ENCODE measurements around the gene SLC30A5. TPM values are rescaled to one million over a fixed set of nuclear protein-coding genes. Genes with fewer than 3 reads are reported as not detected.

SLC30A5 gene
- total RNA-seq, 2 donors from 2014 or later = 72.2 to 79.3 TPM

DNA sequence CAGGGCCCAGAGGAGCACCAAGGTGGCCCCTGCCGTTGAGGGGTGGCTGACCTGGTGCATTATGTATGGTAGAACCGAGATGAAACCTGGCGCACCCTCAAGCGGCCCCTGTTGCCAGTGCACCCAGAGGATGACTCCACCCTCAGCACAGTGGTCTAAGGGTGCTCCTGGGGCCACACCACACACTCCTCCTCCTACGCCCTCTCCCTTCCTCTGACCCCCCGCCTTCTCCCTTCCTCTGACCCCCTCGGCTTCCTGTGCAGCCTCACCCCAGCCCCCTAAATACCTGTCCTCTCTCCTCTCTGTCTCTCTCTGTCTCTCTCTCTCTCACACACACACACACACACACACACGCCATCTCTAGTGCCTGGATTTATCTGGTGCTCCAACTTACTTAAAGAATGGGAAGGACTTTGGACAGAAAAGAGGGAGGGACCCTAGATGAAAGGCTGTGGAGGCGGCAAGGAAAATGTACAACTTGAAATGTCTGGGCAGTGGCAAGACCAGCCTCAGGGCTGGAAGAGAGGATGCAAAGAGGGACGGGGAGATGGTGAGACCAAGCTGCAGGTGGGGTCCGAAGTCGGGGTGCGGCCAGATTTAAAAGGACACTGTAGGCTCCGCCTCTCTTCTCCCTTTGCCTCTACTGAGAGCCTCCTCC, 18.2 kb upstream of the SLC30A5 start:
- no peak overlapping the region for H3K4me3 ChIP-seq
- DNase-seq (ENCODE audit: low spot score) = no peak
- no peaks in the 10 kb centered on the region for H3K4me1 ChIP-seq (replicated peaks)
- TF ChIP-seq, protein P1, sequence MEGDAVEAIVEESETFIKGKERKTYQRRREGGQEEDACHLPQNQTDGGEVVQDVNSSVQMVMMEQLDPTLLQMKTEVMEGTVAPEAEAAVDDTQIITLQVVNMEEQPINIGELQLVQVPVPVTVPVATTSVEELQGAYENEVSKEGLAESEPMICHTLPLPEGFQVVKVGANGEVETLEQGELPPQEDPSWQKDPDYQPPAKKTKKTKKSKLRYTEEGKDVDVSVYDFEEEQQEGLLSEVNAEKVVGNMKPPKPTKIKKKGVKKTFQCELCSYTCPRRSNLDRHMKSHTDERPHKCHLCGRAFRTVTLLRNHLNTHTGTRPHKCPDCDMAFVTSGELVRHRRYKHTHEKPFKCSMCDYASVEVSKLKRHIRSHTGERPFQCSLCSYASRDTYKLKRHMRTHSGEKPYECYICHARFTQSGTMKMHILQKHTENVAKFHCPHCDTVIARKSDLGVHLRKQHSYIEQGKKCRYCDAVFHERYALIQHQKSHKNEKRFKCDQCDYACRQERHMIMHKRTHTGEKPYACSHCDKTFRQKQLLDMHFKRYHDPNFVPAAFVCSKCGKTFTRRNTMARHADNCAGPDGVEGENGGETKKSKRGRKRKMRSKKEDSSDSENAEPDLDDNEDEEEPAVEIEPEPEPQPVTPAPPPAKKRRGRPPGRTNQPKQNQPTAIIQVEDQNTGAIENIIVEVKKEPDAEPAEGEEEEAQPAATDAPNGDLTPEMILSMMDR (IDR thresholded peaks at IDR 0.05) = no peak
- no peak for TF ChIP-seq POLR2A (IDR thresholded peaks at IDR 0.05)
- TF ChIP-seq POLR2AphosphoS5 (IDR thresholded peaks at IDR 0.05) = no peak
- H3K9me3 ChIP-seq = no peaks in the 10 kb centered on the region
- no peaks in the 10 kb centered on the region for H3K27me3 ChIP-seq (replicated peaks; ENCODE audit: insufficient read depth)
- H3K36me3 ChIP-seq = no peaks in the 10 kb centered on the region
- 89% methylated on average over 14 of the region's 14 CpGs for whole genome bisulfite sequencing
- no peak overlapping the region for H3K27ac ChIP-seq
- intact Hi-C loops (cut with DNase I) = no loop called here

DNA sequence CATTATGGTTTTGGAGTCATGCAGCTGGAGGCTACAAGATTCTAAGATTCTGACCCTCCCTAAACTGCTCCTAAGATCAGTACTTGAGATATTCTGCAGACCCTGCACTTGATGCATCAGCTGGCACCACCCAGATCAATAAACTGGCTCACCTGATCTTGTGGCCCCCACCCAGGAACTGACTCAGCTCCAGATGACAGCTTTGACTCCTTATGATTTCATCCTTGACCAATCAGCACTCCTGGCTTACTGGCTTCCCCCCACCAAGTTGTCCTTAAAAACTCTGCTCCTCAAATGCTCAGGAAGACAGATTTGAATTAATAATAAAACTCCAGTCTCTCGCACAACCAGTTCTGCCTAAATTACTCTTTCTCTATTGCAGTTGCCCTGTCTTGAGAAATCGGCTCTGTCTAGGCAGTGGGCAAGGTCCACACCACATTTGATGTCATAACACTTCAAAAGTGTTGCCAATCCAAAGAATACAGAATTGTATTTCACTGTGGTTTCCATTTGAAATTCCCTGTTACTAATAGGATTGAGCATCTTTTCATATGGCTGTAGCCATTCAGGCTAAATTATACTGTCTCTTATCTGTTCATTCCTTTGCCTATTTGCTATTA, 14.8 kb upstream of the SLC30A5 start:
- Histone ChIP-seq H3K4me1 (replicated peaks) (no peaks in the 10 kb centered on the region), H3K27me3 (replicated peaks; ENCODE audit: insufficient read depth) (no peaks in the 10 kb centered on the region), H3K4me3 (no peak overlapping the region), H3K36me3 (no peaks in the 10 kb centered on the region), H3K9me3 (no peaks in the 10 kb centered on the region), H3K27ac (no peak overlapping the region)
- intact Hi-C loops (cut with DNase I) = no loop called here
- TF ChIP-seq POLR2A (IDR thresholded peaks at IDR 0.05) (no peak), POLR2AphosphoS5 (IDR thresholded peaks at IDR 0.05) (no peak)
- TF ChIP-seq, protein P1 (IDR thresholded peaks at IDR 0.05) = no peak
- WGBS = 82% methylated on average over 2 of the region's 2 CpGs
- no peak for DNase-seq (ENCODE audit: low spot score)

DNA sequence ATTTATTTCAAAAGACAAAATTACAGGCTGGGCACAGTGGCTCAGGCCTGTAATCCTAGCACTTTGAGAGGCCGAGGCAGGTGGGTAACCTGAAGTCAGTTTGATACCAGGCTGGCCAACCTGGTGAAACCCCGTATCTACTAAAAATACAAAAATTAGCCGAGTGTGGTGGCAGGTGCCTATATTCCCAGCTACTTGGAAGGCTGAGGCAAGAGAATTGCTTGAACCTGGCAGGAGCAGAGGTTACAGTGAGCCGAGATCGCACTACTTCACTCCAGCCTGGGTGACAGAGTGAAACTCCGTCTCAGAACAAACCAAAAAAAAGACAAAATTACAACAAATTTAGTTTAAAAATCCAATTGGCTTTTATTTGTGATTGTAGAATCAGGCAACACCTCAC, 14.3 kb upstream of the SLC30A5 start:
- TF ChIP-seq POLR2AphosphoS5 (IDR thresholded peaks at IDR 0.05) = no peak
- no peak for TF ChIP-seq POLR2A (IDR thresholded peaks at IDR 0.05)
- TF ChIP-seq, protein P1 (IDR thresholded peaks at IDR 0.05) = no peak

DNA sequence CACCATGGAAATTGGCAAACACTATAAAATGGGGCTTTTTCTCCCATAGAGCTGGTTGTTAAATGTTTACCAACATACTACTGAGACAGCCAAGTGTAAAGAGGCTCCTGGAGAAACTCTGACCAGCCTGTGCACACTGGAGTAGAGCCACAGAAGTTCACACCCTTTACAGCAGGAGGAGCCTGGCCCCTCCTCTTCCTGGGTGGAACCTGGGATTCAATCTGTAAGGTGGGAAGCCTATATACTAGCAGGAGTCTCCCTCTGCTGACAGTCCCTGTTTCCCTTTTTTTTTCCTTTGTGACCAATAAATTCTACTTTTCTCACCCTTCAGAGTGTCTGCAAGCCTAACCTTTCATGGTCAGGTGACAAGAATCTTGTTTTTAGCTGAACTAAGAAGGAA, 10.4 kb upstream of the SLC30A5 start:
- intact Hi-C loops (cut with DNase I) = no loop called here
- H3K4me1 ChIP-seq (replicated peaks) = no peaks in the 10 kb centered on the region
- TF ChIP-seq POLR2A (IDR thresholded peaks at IDR 0.05) = no peak
- TF ChIP-seq POLR2AphosphoS5 (IDR thresholded peaks at IDR 0.05) = no peak
- TF ChIP-seq, protein P1 (IDR thresholded peaks at IDR 0.05) = no peak
- no peak overlapping the region for H3K27ac ChIP-seq
- DNase-seq (ENCODE audit: low spot score) = no peak
- H3K36me3 ChIP-seq = no peaks in the 10 kb centered on the region
- no peaks in the 10 kb centered on the region for H3K27me3 ChIP-seq (replicated peaks; ENCODE audit: insufficient read depth)
- H3K4me3 ChIP-seq = no peak overlapping the region
- H3K9me3 ChIP-seq = no peaks in the 10 kb centered on the region

More for the DNA sequence above, 14.3 kb upstream of the SLC30A5 start:
- 95% methylated on average over 6 of the region's 6 CpGs for WGBS
- Histone ChIP-seq H3K27me3 (replicated peaks; ENCODE audit: insufficient read depth) (no peaks in the 10 kb centered on the region), H3K4me1 (replicated peaks) (no peaks in the 10 kb centered on the region), H3K36me3 (no peaks in the 10 kb centered on the region), H3K27ac (no peak overlapping the region), H3K9me3 (no peaks in the 10 kb centered on the region), H3K4me3 (no peak overlapping the region)
- DNase-seq (ENCODE audit: low spot score) = no peak
- intact Hi-C loops (cut with DNase I) = no loop called here

DNA sequence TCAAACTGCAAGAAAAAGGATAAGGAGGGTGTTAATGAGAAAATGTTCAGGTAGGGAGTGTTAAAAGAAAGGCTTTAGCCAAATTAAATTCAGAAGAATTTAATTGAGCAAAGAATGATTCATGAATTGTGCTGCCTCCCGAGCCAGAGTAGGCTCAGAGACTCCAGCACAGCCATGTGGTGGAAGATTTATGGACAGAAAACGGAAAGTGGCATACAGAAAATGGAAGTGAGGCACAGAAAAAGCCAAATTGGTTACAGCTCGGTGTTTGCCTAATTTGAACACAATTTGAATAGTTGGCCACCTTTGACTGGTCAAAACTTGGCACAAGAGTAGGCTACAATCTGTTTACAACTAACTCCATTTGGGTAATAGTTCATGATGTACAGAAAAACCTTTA, 9.6 kb upstream of the SLC30A5 start:
- Histone ChIP-seq H3K27me3 (replicated peaks; ENCODE audit: insufficient read depth) (no peaks in the 10 kb centered on the region), H3K9me3 (no peaks in the 10 kb centered on the region), H3K4me3 (no peak overlapping the region), H3K4me1 (replicated peaks) (no peaks in the 10 kb centered on the region), H3K27ac (no peak overlapping the region), H3K36me3 (no peaks in the 10 kb centered on the region)
- intact Hi-C loops (cut with DNase I) = no loop called here
- TF ChIP-seq, protein P1 (IDR thresholded peaks at IDR 0.05) = no peak
- TF ChIP-seq POLR2AphosphoS5 (IDR thresholded peaks at IDR 0.05) (no peak), POLR2A (IDR thresholded peaks at IDR 0.05) (no peak)
- WGBS = 63% methylated on average over 3 of the region's 3 CpGs
- DNase-seq (ENCODE audit: low spot score) = no peak
